Activated CD4-positive, CD25-positive, alpha-beta regulatory T cell treated with anti-CD3 and anti-CD28 coated beads, Interleukin-2, amount 50 U/mL, for 24 hours (primary cell): Measurements from ENCODE around the gene SH3RF1.

Experiments
- ATAC-seq, 2 donors: fragments of 150-1000 bp; cut with Tn5 transposase; one replicate each; pipeline ENCODE4 v1.10.0; 2021; ENCODE audit warnings: mild to moderate bottlenecking in 1 of 2, moderate library complexity in 1 of 2

The SH3RF1 gene

GRCh38 chr4:169061386-169061785, 209.4 kb downstream of the SH3RF1 start:
- no peak for ATAC-seq

GRCh38 chr4:169060391-169061091, 210.2 kb downstream of the SH3RF1 start:
- no peak for ATAC-seq

GRCh38 chr4:169059306-169060211, 211.2 kb downstream of the SH3RF1 start:
- no peak for ATAC-seq

GRCh38 chr4:169058312-169058711, 212.4 kb downstream of the SH3RF1 start:
- no peak for ATAC-seq

GRCh38 chr4:169054879-169055278, 215.9 kb downstream of the SH3RF1 start:
- no peak for ATAC-seq

- ATAC-seq, result no peak
Measured at GRCh38 chr4:169052594-169052945, 218.2 kb downstream of the SH3RF1 start.

- ATAC-seq, result no peak
Measured at GRCh38 chr4:169051761-169052593, 218.8 kb downstream of the SH3RF1 start.

GRCh38 chr4:169050881-169051760, 219.6 kb downstream of the SH3RF1 start:
- no peak for ATAC-seq

GRCh38 chr4:169050284-169050683, 220.5 kb downstream of the SH3RF1 start:
- ATAC-seq, result no peak

GRCh38 chr4:169048868-169049414, 221.8 kb downstream of the SH3RF1 start:
- ATAC-seq, result no peak

- no peak for ATAC-seq
Measured at GRCh38 chr4:169047956-169048355, 222.8 kb downstream of the SH3RF1 start.

- ATAC-seq, result no peak
Measured at GRCh38 chr4:169045862-169046584, 224.7 kb downstream of the SH3RF1 start.

- no peak for ATAC-seq
Measured at GRCh38 chr4:169044714-169045447, 225.9 kb downstream of the SH3RF1 start.
